Tibial nerve (tissue), 4 donors: ENCODE measurements around the gene LRPPRC. TPM values are rescaled to one million over a fixed set of nuclear protein-coding genes. Genes with fewer than 3 reads are reported as not detected.
"Not testable (repeated sequence)": the region's sequence is repeated elsewhere in the genome, so short reads cannot be mapped to it uniquely, and the experiment has no call there.

ENCODE experiments used
- DNase-seq, 2 donors: peaks; one replicate each; pipeline ENCODE4 v3.0.0-alpha.2; 2019; ENCODE audit warnings: low spot score in 2 of 2
- H3K27ac ChIP-seq, 4 donors: fragments of 200-600 bp; sonication (generic) in 3 of 4; one replicate each; pipeline ENCODE4 v1.5.1; 2017 to 2019; ENCODE audit warnings: mild to moderate bottlenecking in 1 of 4
- H3K27me3 ChIP-seq, 2 donors: fragments of 200-600 bp; sonication (generic) in 1 of 2; one replicate each; pipeline versions ENCODE4 v1.5.1 to v1.6.0; 2017 to 2019
- H3K36me3 ChIP-seq, 3 donors: fragments of 200-600 bp; sonication (generic); one replicate each; pipeline ENCODE4 v1.5.1; 2018 to 2019
- H3K4me1 ChIP-seq, 4 donors: fragments of 200-600 bp; sonication (generic) in 3 of 4; one replicate each; pipeline ENCODE4 v1.5.1; 2017 to 2019
- H3K4me3 ChIP-seq, 4 donors: fragments of 200-600 bp; sonication (generic) in 3 of 4; one replicate each; pipeline ENCODE4 v1.5.1; 2017 to 2019; ENCODE audit warnings: mild to moderate bottlenecking in 1 of 4, moderate library complexity in 1 of 4
- H3K9me3 ChIP-seq, 4 donors: fragments of 200-600 bp; sonication (generic) in 3 of 4; one replicate each; pipeline ENCODE4 v1.5.1; 2017 to 2019
- EP300 ChIP-seq, 2 donors: sonication (generic); formaldehyde crosslinking; IDR thresholded peaks; one replicate each; pipeline ENCODE4 v1.6.1; 2017; ENCODE audit warnings: antibody characterized with exemption in 2 of 2, mild to moderate bottlenecking in 1 of 2
- POLR2A ChIP-seq, 2 donors: fragments of 450-650 bp; IDR thresholded peaks; one replicate each; pipeline ENCODE4 v1.6.1; 2017; ENCODE audit warnings: antibody characterized with exemption in 2 of 2, mild to moderate bottlenecking in 2 of 2, moderate library complexity in 2 of 2
- WGBS, 2 donors: methylation state at CpG; one replicate each; pipeline ENCODE4 v1.1.5; 2018; 5-methylcytosine and 5-hydroxymethylcytosine counted together
- total RNA-seq, 4 donors: library from RNA; depleted of rRNA; stranded (reverse); fragments of >200 nt; gene quantifications; one replicate each; pipeline ENCODE4 v1.1.0, GENCODE V29; 2016
- TF ChIP-seq, protein P1 (sequence below), 5 experiments: fragments of 200-600 bp in 3 of 5; fragments of 450-650 bp in 2 of 5; sonication (generic) in 3 of 5; IDR thresholded peaks; one replicate each; pipeline ENCODE4 v1.5.1; 2016 to 2019; ENCODE audit warnings: antibody characterized with exemption in 5 of 5, mild to moderate bottlenecking in 3 of 5, moderate library complexity in 2 of 5

Gene LRPPRC
- total RNA-seq, 4 donors from 2014 or later: 42.2 to 53.4 (median 49.7) TPM

DNA sequence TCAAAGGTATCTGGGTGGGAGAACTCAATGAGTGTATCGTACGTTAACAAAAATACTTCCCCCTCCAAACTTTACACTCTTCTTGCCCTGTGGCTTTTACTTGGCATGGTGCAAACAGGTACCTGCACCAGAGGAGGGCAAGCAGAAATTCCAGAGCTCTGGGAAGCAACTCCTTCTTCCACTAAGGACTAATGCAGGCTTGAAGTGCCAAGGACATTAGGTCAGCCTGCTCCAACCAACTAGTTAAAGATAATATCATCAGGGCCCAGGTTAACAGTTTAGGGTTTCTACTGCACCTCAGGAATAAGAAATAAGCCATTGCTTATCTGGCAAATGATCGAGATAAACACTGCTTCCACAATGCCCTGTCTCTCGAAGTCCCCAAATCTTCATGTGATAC lies 70.4 kb downstream of the LRPPRC start:
- DNase-seq: no peak
- WGBS, 2 donors: 94 to 96% methylated on average over 4 of the region's 4 CpGs
- Histone ChIP-seq H3K27me3 (no peaks in the 10 kb centered on the region), H3K27ac (no peak overlapping the region), H3K9me3 (no peaks in the 10 kb centered on the region), H3K4me1 (no peaks in the 10 kb centered on the region), H3K4me3 (no peak overlapping the region), H3K36me3 (peaks cover 0 to 59% (median 5%) of the 10 kb centered on the region in 3 donors)
- TF ChIP-seq EP300 (IDR thresholded peaks at IDR 0.05) (no peak), POLR2A (IDR thresholded peaks at IDR 0.05) (no peak)
- TF ChIP-seq, protein P1, sequence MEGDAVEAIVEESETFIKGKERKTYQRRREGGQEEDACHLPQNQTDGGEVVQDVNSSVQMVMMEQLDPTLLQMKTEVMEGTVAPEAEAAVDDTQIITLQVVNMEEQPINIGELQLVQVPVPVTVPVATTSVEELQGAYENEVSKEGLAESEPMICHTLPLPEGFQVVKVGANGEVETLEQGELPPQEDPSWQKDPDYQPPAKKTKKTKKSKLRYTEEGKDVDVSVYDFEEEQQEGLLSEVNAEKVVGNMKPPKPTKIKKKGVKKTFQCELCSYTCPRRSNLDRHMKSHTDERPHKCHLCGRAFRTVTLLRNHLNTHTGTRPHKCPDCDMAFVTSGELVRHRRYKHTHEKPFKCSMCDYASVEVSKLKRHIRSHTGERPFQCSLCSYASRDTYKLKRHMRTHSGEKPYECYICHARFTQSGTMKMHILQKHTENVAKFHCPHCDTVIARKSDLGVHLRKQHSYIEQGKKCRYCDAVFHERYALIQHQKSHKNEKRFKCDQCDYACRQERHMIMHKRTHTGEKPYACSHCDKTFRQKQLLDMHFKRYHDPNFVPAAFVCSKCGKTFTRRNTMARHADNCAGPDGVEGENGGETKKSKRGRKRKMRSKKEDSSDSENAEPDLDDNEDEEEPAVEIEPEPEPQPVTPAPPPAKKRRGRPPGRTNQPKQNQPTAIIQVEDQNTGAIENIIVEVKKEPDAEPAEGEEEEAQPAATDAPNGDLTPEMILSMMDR (IDR thresholded peaks at IDR 0.05): no peak

DNA sequence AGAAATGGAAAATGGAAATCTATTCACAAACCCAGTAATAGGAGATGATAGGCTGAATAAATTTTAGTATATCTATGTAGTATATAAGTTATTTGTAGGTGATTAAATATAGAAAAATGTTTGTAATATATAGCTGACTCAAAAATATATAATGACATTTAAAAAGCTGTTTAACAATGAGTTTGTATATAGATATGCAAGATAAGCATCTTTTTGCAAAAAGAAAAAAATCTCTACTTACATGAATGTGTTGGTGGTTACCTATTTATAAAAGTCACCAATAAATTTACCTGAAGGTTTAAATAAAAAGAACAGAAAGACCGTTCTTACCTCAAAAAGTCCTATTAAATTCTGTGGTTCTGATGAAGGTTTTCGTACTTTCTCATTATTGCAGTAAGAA lies 71.3 kb downstream of the LRPPRC start:
- DNase-seq: no peak
- H3K36me3 ChIP-seq: peaks cover 0 to 59% (median 5%) of the 10 kb centered on the region in 3 donors
- H3K4me1 ChIP-seq: no peaks in the 10 kb centered on the region
- TF ChIP-seq EP300 (IDR thresholded peaks at IDR 0.05): no peak
- TF ChIP-seq, protein P1 (IDR thresholded peaks at IDR 0.05): no peak
- no peak for TF ChIP-seq POLR2A (IDR thresholded peaks at IDR 0.05)
- H3K9me3 ChIP-seq: no peaks in the 10 kb centered on the region
- WGBS, 2 donors: 97% methylated on average over 2 of the region's 2 CpGs
- H3K27me3 ChIP-seq: no peaks in the 10 kb centered on the region
- no peak overlapping the region for H3K27ac ChIP-seq
- H3K4me3 ChIP-seq: no peak overlapping the region

DNA sequence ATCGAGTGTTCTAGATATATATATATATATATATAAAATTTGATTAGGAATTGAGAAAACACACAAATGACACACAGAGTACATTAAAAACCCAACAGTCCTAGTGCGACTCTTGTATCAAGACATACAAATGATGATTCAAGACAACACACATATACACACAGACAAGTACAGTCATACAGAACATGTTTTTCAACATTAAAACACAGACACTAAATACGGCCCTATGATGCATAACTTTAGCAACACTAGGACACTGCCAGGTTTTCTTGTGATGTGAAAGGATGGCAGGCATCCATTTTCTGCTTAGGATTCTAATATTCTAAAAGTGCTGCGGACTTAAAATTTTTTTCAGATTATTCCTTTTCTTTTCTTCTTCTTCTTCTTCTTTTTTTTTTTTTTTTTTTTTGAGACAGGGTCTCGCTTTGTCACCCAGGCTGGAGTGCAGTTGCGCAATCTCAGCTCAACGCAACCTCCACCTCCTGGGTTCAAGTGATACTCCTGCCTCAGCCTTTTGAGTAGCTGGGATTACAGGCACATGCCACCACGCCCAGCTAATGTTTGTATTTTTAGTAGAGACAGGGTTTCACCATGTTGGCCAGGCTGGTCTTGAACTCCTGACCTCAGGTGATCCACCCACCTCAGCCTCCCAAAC lies 84.5 kb downstream of the LRPPRC start:
- not testable (repeated sequence) for H3K4me1 ChIP-seq, H3K27ac ChIP-seq, DNase-seq, H3K4me3 ChIP-seq, H3K27me3 ChIP-seq, H3K9me3 ChIP-seq
- WGBS, 2 donors: 95% methylated on average over 8 of the region's 8 CpGs
- peaks cover 0 to 61% (median 10%) of the 10 kb centered on the region in 3 donors for H3K36me3 ChIP-seq

DNA sequence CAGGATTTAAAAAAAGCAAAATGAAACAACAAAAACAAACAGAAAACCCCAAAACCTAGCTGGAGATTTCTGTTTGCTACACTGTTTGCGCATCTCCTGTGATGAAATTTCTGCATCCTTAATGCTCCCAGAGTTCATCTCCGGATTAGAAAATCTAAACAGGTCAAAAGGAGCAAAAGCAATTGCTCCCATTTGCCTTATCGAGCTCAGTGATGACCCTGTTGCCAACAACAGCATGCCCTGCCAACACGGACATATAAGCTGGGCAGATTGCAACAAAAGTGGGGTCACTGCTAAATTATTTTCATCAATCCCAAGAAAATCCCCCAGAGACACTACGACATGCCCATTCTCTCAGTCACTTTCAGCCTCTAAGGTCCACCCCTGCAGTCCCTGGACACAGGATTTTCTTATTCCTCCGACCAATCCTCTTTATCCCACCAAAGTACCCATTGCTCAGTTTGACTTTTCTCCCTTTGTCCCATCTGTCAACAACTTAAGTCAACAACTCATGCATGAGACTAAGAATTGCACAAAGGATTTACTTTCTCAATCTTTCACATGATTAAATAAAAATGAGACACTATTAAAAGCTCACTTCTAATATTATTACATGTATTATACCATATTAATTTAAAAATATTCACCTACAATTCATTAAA lies 89.2 kb downstream of the LRPPRC start:
- Histone ChIP-seq H3K9me3 (no peaks in the 10 kb centered on the region), H3K36me3 (peaks cover 0 to 52% (median 0%) of the 10 kb centered on the region in 3 donors), H3K27me3 (no peaks in the 10 kb centered on the region), H3K4me1 (no peaks in the 10 kb centered on the region), H3K27ac (no peak overlapping the region), H3K4me3 (no peak overlapping the region)
- TF ChIP-seq, protein P1 (IDR thresholded peaks at IDR 0.05): no peak
- TF ChIP-seq POLR2A (IDR thresholded peaks at IDR 0.05): no peak
- TF ChIP-seq EP300 (IDR thresholded peaks at IDR 0.05): no peak
- 66 to 77% methylated on average over 6 of the region's 6 CpGs for WGBS, 2 donors
- no peak for DNase-seq

DNA sequence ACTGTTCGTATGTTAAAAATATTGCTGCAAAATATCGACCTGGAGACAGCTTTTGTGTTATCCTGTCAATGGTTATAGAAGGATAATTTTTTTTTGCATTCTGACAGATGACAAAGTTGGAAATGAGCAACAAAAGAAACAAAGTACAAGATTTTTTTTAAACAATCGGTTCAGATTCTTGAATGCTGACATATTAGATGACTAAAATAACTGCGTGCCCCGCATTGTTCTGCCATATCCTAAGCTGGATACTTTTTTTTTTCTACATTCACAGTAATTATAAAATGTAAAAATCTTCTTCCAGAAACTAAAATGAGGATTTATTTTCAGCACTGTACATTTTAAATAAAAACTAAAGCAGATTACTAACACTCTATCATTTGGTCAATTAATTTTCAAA lies 89.9 kb downstream of the LRPPRC start:
- H3K27ac ChIP-seq: peak overlapping the region in 1 of 4 donors; percentile 57
- no peak overlapping the region for H3K4me3 ChIP-seq
- no peaks in the 10 kb centered on the region for H3K9me3 ChIP-seq
- H3K4me1 ChIP-seq: no peaks in the 10 kb centered on the region
- peaks cover 0 to 50% (median 0%) of the 10 kb centered on the region in 3 donors for H3K36me3 ChIP-seq
- WGBS, 2 donors: 59 to 64% methylated on average over 5 of the region's 5 CpGs
- TF ChIP-seq, protein P1 (IDR thresholded peaks at IDR 0.05): no peak
- TF ChIP-seq POLR2A (IDR thresholded peaks at IDR 0.05) (no peak), EP300 (IDR thresholded peaks at IDR 0.05) (no peak)
- no peak for DNase-seq
- H3K27me3 ChIP-seq: no peaks in the 10 kb centered on the region
